Liver (tissue), 9 donors: ENCODE results near the gene KIAA1217. TPM values are rescaled to one million over a fixed set of nuclear protein-coding genes. Genes with fewer than 3 reads are reported as not detected.

Experiments
- DNase-seq: peaks from one replicate; pipeline ENCODE4 v3.0.0-alpha.2; 2017; ENCODE audit warnings: low spot score
- H3K27ac ChIP-seq, 2 donors: one replicate each; pipeline ENCODE4 v1.7.0; 2013; ENCODE audit warnings: inconsistent platforms in 2 of 2, low read length in 2 of 2, control low read depth in 1 of 2, low read depth in 1 of 2, mild to moderate bottlenecking in 1 of 2
- H3K27me3 ChIP-seq, 4 donors: one replicate each; pipeline versions ENCODE4 v1.6.1 to v1.7.0; 2013; ENCODE audit warnings: low read length in 3 of 4, inconsistent platforms in 1 of 4, mild to moderate bottlenecking in 1 of 4, moderate library complexity in 1 of 4; ENCODE audit not compliant: control insufficient read depth in 4 of 4, insufficient read depth in 4 of 4
- H3K36me3 ChIP-seq, 4 donors: one replicate each; pipeline versions ENCODE4 v1.6.1 to v1.7.0; 2013; ENCODE audit warnings: low read length in 3 of 4, mild to moderate bottlenecking in 3 of 4, low read depth in 1 of 4, moderate library complexity in 1 of 4; ENCODE audit not compliant: control insufficient read depth in 4 of 4, insufficient read depth in 3 of 4
- H3K4me1 ChIP-seq, 4 donors: one replicate each; pipeline versions ENCODE4 v1.6.1 to v1.7.0; 2013; ENCODE audit warnings: low read length in 3 of 4, mild to moderate bottlenecking in 3 of 4, moderate library complexity in 1 of 4; ENCODE audit not compliant: control insufficient read depth in 4 of 4, insufficient read depth in 4 of 4
- H3K4me3 ChIP-seq, 3 donors: one replicate each; pipeline versions ENCODE4 v1.6.1 to v1.7.0; 2013; ENCODE audit warnings: low read length in 3 of 3, control low read depth in 1 of 3, low read depth in 1 of 3, mild to moderate bottlenecking in 1 of 3
- H3K9ac ChIP-seq, 2 donors: one replicate each; pipeline ENCODE4 v1.7.0; 2013; ENCODE audit warnings: low read length in 2 of 2, mild to moderate bottlenecking in 2 of 2, moderate library complexity in 2 of 2, control low read depth in 1 of 2, low read depth in 1 of 2
- H3K9me3 ChIP-seq, 4 donors: one replicate each; pipeline versions ENCODE4 v1.6.1 to v1.7.0; 2013; ENCODE audit warnings: low read length in 3 of 4; ENCODE audit not compliant: control insufficient read depth in 4 of 4
- EGR1 ChIP-seq, 2 donors: IDR thresholded peaks; 2 replicates each; pipeline ENCODE4 v1.6.1; 2016 to 2018; ENCODE audit warnings: antibody characterized with exemption in 2 of 2, low read depth in 2 of 2
- FOXA2 ChIP-seq: IDR thresholded peaks from 2 replicates; pipeline ENCODE4 v1.6.1; 2016; ENCODE audit warnings: antibody characterized with exemption
- GABPA ChIP-seq, 2 donors: IDR thresholded peaks in 1 of 2; conservative IDR thresholded peaks in 1 of 2; 2 replicates each; pipeline ENCODE4 v1.6.1; 2016; ENCODE audit warnings: antibody characterized with exemption in 2 of 2, mild to moderate bottlenecking in 1 of 2, moderate library complexity in 1 of 2
- HNF4A ChIP-seq, 2 donors: conservative IDR thresholded peaks; 2 replicates each; pipeline ENCODE4 v1.6.1; 2016; ENCODE audit warnings: antibody characterized with exemption in 2 of 2, mild to moderate bottlenecking in 2 of 2
- HNF4G ChIP-seq: IDR thresholded peaks from 2 replicates; pipeline ENCODE4 v1.6.1; 2016; ENCODE audit warnings: antibody characterized with exemption
- NR2F2 ChIP-seq: IDR thresholded peaks from 2 replicates; pipeline ENCODE4 v1.6.1; 2016; ENCODE audit warnings: antibody characterized with exemption
- SP1 ChIP-seq: IDR thresholded peaks from 2 replicates; pipeline ENCODE4 v1.6.1; 2018; ENCODE audit warnings: antibody characterized with exemption, mild to moderate bottlenecking
- TAF1 ChIP-seq: conservative IDR thresholded peaks from 2 replicates; pipeline ENCODE4 v1.6.1; 2016; ENCODE audit warnings: antibody characterized with exemption, mild to moderate bottlenecking
- YY1 ChIP-seq: IDR thresholded peaks from 2 replicates; pipeline ENCODE4 v1.6.1; 2016; ENCODE audit warnings: antibody characterized with exemption, mild to moderate bottlenecking
- WGBS: extraction: QIAGEN DNeasy Blood & Tissue Kit; methylation state at CpG from one replicate; pipeline ENCODE4 v1.1.7; 2013; 5-methylcytosine and 5-hydroxymethylcytosine counted together
- polyA plus RNA-seq, 2 donors: library from polyadenylated mRNA; stranded (reverse) in 1 of 2; unstranded in 1 of 2; fragments of 200-250 nt in 1 of 2; fragments of >200 nt in 1 of 2; fragmentation: Nextera tagmentation in 1 of 2; extraction: Ambion mirVana in 1 of 2; gene quantifications; one replicate each; pipeline versions ENCODE4 v1.2.1 to v1.2.3, GENCODE V29; 2013 to 2015
- total RNA-seq, 2 donors: library from RNA; depleted of rRNA; stranded (reverse); fragments of >200 nt; gene quantifications; one replicate each; pipeline ENCODE4 v1.2.3, GENCODE V29; 2014
- TF ChIP-seq, protein P1 (sequence below): IDR thresholded peaks from 2 replicates; pipeline ENCODE4 v1.6.1; 2016; ENCODE audit warnings: antibody characterized with exemption
- TF ChIP-seq, protein P2 (sequence below): IDR thresholded peaks from 2 replicates; pipeline ENCODE4 v1.6.1; 2016; ENCODE audit warnings: antibody characterized with exemption
- TF ChIP-seq, protein P3 (sequence below): fragments of 150-350 bp; IDR thresholded peaks from 2 replicates; pipeline ENCODE4 v1.5.1; 2017; ENCODE audit warnings: improper control_type of control experiment, low read depth, low read length; ENCODE audit not compliant: missing input control
- TF ChIP-seq, protein P4 (sequence below): IDR thresholded peaks from 2 replicates; pipeline ENCODE4 v1.6.1; 2016; ENCODE audit warnings: antibody characterized with exemption
- TF ChIP-seq, protein P5 (sequence below): IDR thresholded peaks from 2 replicates; pipeline ENCODE4 v1.6.1; 2016; ENCODE audit warnings: antibody characterized with exemption, mild to moderate bottlenecking
- donor health status: healthy.
- donor health status: healthy.
- donor health status: healthy.
- donor health status: healthy.
- donor health status: healthy.

Gene KIAA1217
- total and polyA plus RNA-seq, 4 donors, result 4.5 to 12.8 (median 6.8) TPM

DNA sequence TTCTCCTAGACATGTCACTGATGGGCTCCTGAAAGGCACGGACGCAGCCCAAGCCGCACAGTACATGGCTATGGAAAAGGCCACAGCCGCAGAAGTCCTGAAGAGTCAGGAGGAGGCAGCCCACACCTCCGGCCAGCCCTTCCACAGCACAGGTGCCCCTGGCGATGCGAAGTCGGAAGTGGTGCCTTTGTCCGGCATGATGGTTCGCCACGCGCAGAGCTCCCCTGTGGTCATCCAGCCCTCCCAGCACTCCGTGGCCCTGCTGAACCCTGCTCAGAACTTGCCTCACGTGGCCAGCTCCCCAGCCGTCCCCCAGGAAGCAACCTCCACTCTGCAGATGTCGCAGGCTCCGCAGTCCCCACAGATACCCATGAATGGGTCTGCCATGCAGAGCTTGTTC, 315.4 kb downstream of the KIAA1217 start:
- no peak for DNase-seq
- H3K9me3 ChIP-seq, result no peaks in the 10 kb centered on the region
- no peak overlapping the region for H3K9ac ChIP-seq
- 94% methylated on average over 17 of the region's 17 CpGs for WGBS
- no peaks in the 10 kb centered on the region for H3K27me3 ChIP-seq
- H3K36me3 ChIP-seq, result peaks cover 1 to 84% (median 50%) of the 10 kb centered on the region in 4 donors
- no peaks in the 10 kb centered on the region for H3K4me1 ChIP-seq
- H3K4me3 ChIP-seq, result no peak overlapping the region
- TF ChIP-seq HNF4G (no peak), NR2F2 (no peak), YY1 (no peak), SP1 (no peak)
- TF ChIP-seq, protein P1, sequence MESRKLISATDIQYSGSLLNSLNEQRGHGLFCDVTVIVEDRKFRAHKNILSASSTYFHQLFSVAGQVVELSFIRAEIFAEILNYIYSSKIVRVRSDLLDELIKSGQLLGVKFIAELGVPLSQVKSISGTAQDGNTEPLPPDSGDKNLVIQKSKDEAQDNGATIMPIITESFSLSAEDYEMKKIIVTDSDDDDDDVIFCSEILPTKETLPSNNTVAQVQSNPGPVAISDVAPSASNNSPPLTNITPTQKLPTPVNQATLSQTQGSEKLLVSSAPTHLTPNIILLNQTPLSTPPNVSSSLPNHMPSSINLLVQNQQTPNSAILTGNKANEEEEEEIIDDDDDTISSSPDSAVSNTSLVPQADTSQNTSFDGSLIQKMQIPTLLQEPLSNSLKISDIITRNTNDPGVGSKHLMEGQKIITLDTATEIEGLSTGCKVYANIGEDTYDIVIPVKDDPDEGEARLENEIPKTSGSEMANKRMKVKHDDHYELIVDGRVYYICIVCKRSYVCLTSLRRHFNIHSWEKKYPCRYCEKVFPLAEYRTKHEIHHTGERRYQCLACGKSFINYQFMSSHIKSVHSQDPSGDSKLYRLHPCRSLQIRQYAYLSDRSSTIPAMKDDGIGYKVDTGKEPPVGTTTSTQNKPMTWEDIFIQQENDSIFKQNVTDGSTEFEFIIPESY, result no peak
- TF ChIP-seq, protein P2, sequence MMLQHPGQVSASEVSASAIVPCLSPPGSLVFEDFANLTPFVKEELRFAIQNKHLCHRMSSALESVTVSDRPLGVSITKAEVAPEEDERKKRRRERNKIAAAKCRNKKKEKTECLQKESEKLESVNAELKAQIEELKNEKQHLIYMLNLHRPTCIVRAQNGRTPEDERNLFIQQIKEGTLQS, result no peak
- no peak overlapping the region for H3K27ac ChIP-seq

DNA sequence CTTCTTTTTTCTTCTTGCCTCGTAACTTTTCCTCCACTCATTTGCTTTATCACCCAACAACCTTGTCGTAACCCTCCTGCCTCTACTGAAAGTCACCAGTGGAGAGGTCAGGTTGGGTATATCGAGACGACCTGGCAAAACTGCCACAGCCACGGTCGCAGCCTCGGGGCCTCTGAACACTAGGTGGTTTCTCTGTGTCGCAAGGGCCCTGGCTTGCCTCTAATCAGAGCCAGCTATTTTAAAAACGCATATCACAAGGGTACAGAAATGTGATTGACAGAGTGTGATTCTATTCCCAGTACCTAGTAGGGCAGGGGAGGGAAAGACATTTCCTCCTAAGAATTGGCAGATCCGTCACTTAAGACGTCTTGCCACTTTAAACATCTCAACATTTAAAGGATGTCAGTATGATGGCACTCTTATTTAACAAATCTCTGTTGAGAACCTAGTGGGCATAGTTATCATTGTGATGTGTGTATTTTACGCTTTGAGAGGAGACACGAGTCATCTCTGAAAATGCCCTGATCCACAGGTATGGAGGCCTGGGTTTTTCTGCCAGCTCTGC, 317.2 kb downstream of the KIAA1217 start:
- 95% methylated on average over 13 of the region's 13 CpGs for WGBS
- no peaks in the 10 kb centered on the region for H3K4me1 ChIP-seq
- no peak overlapping the region for H3K9ac ChIP-seq
- H3K27ac ChIP-seq, result no peak overlapping the region
- H3K36me3 ChIP-seq, result peaks cover 6 to 90% (median 47%) of the 10 kb centered on the region in 4 donors
- TF ChIP-seq, protein P3, sequence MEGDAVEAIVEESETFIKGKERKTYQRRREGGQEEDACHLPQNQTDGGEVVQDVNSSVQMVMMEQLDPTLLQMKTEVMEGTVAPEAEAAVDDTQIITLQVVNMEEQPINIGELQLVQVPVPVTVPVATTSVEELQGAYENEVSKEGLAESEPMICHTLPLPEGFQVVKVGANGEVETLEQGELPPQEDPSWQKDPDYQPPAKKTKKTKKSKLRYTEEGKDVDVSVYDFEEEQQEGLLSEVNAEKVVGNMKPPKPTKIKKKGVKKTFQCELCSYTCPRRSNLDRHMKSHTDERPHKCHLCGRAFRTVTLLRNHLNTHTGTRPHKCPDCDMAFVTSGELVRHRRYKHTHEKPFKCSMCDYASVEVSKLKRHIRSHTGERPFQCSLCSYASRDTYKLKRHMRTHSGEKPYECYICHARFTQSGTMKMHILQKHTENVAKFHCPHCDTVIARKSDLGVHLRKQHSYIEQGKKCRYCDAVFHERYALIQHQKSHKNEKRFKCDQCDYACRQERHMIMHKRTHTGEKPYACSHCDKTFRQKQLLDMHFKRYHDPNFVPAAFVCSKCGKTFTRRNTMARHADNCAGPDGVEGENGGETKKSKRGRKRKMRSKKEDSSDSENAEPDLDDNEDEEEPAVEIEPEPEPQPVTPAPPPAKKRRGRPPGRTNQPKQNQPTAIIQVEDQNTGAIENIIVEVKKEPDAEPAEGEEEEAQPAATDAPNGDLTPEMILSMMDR, result no peak
- TF ChIP-seq HNF4G (no peak), TAF1 (no peak), EGR1 (IDR thresholded peaks at IDR 0.05; ENCODE audit: low read depth in 2 of 2) (no peak), HNF4A (conservative IDR thresholded peaks at IDR 0.05) (no peak), FOXA2 (no peak), SP1 (no peak), GABPA (IDR thresholded peaks at IDR 0.05 in 1 of 2, conservative IDR thresholded peaks at IDR 0.05 in 1 of 2) (no peak)
- TF ChIP-seq, protein P1, result no peak
- TF ChIP-seq, protein P2, result no peak
- TF ChIP-seq, protein P4, sequence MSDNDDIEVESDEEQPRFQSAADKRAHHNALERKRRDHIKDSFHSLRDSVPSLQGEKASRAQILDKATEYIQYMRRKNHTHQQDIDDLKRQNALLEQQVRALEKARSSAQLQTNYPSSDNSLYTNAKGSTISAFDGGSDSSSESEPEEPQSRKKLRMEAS, result no peak
- TF ChIP-seq, protein P5, sequence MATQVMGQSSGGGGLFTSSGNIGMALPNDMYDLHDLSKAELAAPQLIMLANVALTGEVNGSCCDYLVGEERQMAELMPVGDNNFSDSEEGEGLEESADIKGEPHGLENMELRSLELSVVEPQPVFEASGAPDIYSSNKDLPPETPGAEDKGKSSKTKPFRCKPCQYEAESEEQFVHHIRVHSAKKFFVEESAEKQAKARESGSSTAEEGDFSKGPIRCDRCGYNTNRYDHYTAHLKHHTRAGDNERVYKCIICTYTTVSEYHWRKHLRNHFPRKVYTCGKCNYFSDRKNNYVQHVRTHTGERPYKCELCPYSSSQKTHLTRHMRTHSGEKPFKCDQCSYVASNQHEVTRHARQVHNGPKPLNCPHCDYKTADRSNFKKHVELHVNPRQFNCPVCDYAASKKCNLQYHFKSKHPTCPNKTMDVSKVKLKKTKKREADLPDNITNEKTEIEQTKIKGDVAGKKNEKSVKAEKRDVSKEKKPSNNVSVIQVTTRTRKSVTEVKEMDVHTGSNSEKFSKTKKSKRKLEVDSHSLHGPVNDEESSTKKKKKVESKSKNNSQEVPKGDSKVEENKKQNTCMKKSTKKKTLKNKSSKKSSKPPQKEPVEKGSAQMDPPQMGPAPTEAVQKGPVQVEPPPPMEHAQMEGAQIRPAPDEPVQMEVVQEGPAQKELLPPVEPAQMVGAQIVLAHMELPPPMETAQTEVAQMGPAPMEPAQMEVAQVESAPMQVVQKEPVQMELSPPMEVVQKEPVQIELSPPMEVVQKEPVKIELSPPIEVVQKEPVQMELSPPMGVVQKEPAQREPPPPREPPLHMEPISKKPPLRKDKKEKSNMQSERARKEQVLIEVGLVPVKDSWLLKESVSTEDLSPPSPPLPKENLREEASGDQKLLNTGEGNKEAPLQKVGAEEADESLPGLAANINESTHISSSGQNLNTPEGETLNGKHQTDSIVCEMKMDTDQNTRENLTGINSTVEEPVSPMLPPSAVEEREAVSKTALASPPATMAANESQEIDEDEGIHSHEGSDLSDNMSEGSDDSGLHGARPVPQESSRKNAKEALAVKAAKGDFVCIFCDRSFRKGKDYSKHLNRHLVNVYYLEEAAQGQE, result no peak
- H3K27me3 ChIP-seq, result no peaks in the 10 kb centered on the region
- no peak overlapping the region for H3K4me3 ChIP-seq
- no peak for DNase-seq
- H3K9me3 ChIP-seq, result no peaks in the 10 kb centered on the region
